Measurements from ENCODE around the gene MCM7. TPM values are rescaled to one million over a fixed set of nuclear protein-coding genes. Genes with fewer than 3 reads are reported as not detected.

Gene MCM7
- total and polyA plus RNA-seq, 2 of the 13 experiments (the other 11 are each of a cell fraction or from before 2014, with no cell fraction given): 84.5 to 214 TPM

DNA sequence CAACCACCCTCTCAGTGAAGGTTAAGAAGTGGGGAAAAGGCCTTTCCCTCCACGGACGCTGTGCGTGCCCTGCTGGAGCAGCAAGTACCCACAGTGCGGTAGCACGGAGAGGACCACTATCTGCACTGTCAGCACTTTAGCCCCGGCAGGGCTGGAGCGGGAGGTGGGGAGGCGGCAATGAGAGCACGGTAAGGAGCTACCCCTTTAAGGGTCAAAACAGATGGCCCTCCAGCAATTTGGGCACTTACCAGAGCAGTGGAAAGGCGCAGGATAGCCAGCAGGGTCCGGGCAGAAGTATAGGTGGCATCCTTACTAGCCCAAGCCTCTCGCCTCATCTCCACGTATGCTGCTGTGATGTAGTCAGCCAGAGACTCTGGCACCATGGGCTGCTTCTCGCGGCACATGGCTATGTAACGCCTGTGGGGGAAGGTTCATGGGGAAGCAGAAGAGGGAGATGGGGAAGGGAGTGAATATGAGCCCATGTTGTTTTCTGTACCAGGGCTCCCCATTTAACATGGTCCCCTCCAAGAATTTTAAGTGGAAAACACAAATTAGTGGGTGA lies 7.2 kb downstream of the MCM7 start (continued):
- TF ChIP-seq KDM2A (CRISPR knock-in tag; IDR thresholded peaks at IDR 0.05; ENCODE audit: borderline replicate concordance, low read depth) (no peak), MAFK (conservative IDR thresholded peaks at IDR 0.05 in 1 of 2, IDR thresholded peaks at IDR 0.05 in 1 of 2; ENCODE audit: low read length in 2 of 2) (peak; percentile 93 to 97), HOXA5 (CRISPR knock-in tag; IDR thresholded peaks at IDR 0.05) (no peak), CCDC6 (CRISPR knock-in tag; IDR thresholded peaks at IDR 0.05) (no peak), ZNF224 (CRISPR knock-in tag; IDR thresholded peaks at IDR 0.05) (no peak), ZIK1 (CRISPR knock-in tag; IDR thresholded peaks at IDR 0.05; ENCODE audit: borderline replicate concordance, low read depth) (no peak), TMF1 (CRISPR knock-in tag; IDR thresholded peaks at IDR 0.05; ENCODE audit: low read depth) (no peak), ZBTB26 (CRISPR knock-in tag; IDR thresholded peaks at IDR 0.05; ENCODE audit: borderline replicate concordance) (no peak), MAFF (IDR thresholded peaks at IDR 0.05; ENCODE audit: low read depth, low read length) (peak; percentile 96), ZBTB1 (CRISPR knock-in tag; IDR thresholded peaks at IDR 0.05; ENCODE audit: borderline replicate concordance) (no peak), NAIF1 (CRISPR knock-in tag; IDR thresholded peaks at IDR 0.05; ENCODE audit: borderline replicate concordance) (no peak), ZNF337 (CRISPR knock-in tag; IDR thresholded peaks at IDR 0.05; ENCODE audit: borderline replicate concordance, low read depth) (no peak), ZNF761 (CRISPR knock-in tag; conservative IDR thresholded peaks at IDR 0.05) (no peak), ZFY (CRISPR knock-in tag; IDR thresholded peaks at IDR 0.05) (no peak), HNRNPL (IDR thresholded peaks at IDR 0.05; ENCODE audit: low read depth, low read length) (no peak), ZNF597 (CRISPR knock-in tag; IDR thresholded peaks at IDR 0.05) (no peak), GATAD1 (CRISPR knock-in tag; IDR thresholded peaks at IDR 0.05) (no peak), ZNF556 (CRISPR knock-in tag; IDR thresholded peaks at IDR 0.05; ENCODE audit: borderline replicate concordance) (no peak), ZNF143 (CRISPR knock-in tag; IDR thresholded peaks at IDR 0.05) (no peak), HNF4G (IDR thresholded peaks at IDR 0.05; ENCODE audit: borderline replicate concordance, low read depth, low read length) (no peak), HNF4G (CRISPR knock-in tag; IDR thresholded peaks at IDR 0.05; ENCODE audit: borderline replicate concordance, low read depth) (no peak), AGO2 (optimal IDR thresholded peaks at IDR 0.05; ENCODE audit: low read depth, low read length) (peak; percentile 84)
- TF ChIP-seq, protein P1, sequence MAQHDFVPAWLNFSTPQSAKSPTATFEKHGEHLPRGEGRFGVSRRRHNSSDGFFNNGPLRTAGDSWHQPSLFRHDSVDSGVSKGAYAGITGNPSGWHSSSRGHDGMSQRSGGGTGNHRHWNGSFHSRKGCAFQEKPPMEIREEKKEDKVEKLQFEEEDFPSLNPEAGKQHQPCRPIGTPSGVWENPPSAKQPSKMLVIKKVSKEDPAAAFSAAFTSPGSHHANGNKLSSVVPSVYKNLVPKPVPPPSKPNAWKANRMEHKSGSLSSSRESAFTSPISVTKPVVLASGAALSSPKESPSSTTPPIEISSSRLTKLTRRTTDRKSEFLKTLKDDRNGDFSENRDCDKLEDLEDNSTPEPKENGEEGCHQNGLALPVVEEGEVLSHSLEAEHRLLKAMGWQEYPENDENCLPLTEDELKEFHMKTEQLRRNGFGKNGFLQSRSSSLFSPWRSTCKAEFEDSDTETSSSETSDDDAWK (CRISPR knock-in tag; IDR thresholded peaks at IDR 0.05): no peak
- TF ChIP-seq, protein P2, sequence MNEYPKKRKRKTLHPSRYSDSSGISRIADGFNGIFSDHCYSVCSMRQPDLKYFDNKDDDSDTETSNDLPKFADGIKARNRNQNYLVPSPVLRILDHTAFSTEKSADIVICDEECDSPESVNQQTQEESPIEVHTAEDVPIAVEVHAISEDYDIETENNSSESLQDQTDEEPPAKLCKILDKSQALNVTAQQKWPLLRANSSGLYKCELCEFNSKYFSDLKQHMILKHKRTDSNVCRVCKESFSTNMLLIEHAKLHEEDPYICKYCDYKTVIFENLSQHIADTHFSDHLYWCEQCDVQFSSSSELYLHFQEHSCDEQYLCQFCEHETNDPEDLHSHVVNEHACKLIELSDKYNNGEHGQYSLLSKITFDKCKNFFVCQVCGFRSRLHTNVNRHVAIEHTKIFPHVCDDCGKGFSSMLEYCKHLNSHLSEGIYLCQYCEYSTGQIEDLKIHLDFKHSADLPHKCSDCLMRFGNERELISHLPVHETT (CRISPR knock-in tag; conservative IDR thresholded peaks at IDR 0.05): no peak
- TF ChIP-seq, protein P3, sequence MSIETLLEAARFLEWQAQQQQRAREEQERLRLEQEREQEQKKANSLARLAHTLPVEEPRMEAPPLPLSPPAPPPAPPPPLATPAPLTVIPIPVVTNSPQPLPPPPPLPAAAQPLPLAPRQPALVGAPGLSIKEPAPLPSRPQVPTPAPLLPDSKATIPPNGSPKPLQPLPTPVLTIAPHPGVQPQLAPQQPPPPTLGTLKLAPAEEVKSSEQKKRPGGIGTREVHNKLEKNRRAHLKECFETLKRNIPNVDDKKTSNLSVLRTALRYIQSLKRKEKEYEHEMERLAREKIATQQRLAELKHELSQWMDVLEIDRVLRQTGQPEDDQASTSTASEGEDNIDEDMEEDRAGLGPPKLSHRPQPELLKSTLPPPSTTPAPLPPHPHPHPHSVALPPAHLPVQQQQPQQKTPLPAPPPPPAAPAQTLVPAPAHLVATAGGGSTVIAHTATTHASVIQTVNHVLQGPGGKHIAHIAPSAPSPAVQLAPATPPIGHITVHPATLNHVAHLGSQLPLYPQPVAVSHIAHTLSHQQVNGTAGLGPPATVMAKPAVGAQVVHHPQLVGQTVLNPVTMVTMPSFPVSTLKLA (IDR thresholded peaks at IDR 0.05): 0 out of 2 replicates have a peak, but pooled peaks have one; percentile 15

All from HepG2 (cell line).